Astrocyte (in vitro differentiated cells and primary cell): ENCODE results near the gene HOXA13.

Source experiments
- EZH2 ChIP-seq: IDR thresholded peaks from 2 replicates; pipeline ENCODE4 v1.6.1; 2012; ENCODE audit warnings: mild to moderate bottlenecking, low read length, inconsistent platforms; ENCODE audit not compliant: insufficient read depth
- TF ChIP-seq, protein P1 (sequence below): IDR thresholded peaks from 2 replicates; pipeline ENCODE4 v1.5.1; 2011; ENCODE audit warnings: low read depth, mild to moderate bottlenecking, inconsistent platforms, low read length, moderate library complexity; ENCODE audit not compliant: insufficient read depth

GRCh38 chr7:27242154-27242553 is 42.3 kb upstream of the HOXA13 start:
- TF ChIP-seq, protein P1, sequence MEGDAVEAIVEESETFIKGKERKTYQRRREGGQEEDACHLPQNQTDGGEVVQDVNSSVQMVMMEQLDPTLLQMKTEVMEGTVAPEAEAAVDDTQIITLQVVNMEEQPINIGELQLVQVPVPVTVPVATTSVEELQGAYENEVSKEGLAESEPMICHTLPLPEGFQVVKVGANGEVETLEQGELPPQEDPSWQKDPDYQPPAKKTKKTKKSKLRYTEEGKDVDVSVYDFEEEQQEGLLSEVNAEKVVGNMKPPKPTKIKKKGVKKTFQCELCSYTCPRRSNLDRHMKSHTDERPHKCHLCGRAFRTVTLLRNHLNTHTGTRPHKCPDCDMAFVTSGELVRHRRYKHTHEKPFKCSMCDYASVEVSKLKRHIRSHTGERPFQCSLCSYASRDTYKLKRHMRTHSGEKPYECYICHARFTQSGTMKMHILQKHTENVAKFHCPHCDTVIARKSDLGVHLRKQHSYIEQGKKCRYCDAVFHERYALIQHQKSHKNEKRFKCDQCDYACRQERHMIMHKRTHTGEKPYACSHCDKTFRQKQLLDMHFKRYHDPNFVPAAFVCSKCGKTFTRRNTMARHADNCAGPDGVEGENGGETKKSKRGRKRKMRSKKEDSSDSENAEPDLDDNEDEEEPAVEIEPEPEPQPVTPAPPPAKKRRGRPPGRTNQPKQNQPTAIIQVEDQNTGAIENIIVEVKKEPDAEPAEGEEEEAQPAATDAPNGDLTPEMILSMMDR, result no peak
- TF ChIP-seq EZH2, result no peak
